B cell (primary cell): ENCODE results near the gene TSC2. TPM values are rescaled to one million over a fixed set of nuclear protein-coding genes. Genes with fewer than 3 reads are reported as not detected.
A peak's percentile ranks its signal among the peaks of the same experiment; 100 is the strongest.

Source experiments
- ATAC-seq: fragments of 200-7000 bp; cut with Tn5 transposase; one replicate; pipeline ENCODE4 v1.10.0; 2021; ENCODE audit warnings: low read depth, mild to moderate bottlenecking, moderate number of reproducible peaks, moderate library complexity
- CTCF ChIA-PET: fragments of 350-600 bp; sonication (Branson Sonifier 250); formaldehyde crosslinking; loops from one replicate; lab custom pipeline; 2021; ENCODE audit warnings: antibody characterized with exemption, inconsistent platforms; lab: Charles Lee
- POLR2A ChIA-PET: fragments of 350-600 bp; sonication (Branson Sonifier 250); formaldehyde crosslinking; loops from one replicate; lab custom pipeline; 2021; ENCODE audit warnings: antibody characterized with exemption; lab: Charles Lee
- DNase-seq: peaks from one replicate; pipeline ENCODE4 v3.0.0; 2013
- H2AFZ ChIP-seq: 2 replicates; pipeline ENCODE4 v1.6.1; 2012; ENCODE audit warnings: mild to moderate bottlenecking, low read depth, low read length; ENCODE audit not compliant: insufficient read depth, poor library complexity, severe bottlenecking
- H3K27ac ChIP-seq, 2 donors: 1 replicate in 1 of 2; 2 replicates in 1 of 2; pipeline ENCODE4 v1.5.1; 2012 to 2013; ENCODE audit warnings: low read length in 2 of 2, mild to moderate bottlenecking in 2 of 2, moderate library complexity in 1 of 2
- H3K27me3 ChIP-seq, 4 experiments: fragments of 200-600 bp in 1 of 4; sonication (generic) in 1 of 4; replicated peaks in 1 of 4; 1 replicate in 2 of 4; 2 replicates in 2 of 4; pipeline versions ENCODE4 v1.6.1 to v1.7.0; 2013 to 2016; ENCODE audit warnings: low read length in 3 of 4, mild to moderate bottlenecking in 2 of 4, mixed read lengths in 1 of 4, moderate library complexity in 1 of 4; ENCODE audit not compliant: insufficient read depth in 4 of 4, control insufficient read depth in 3 of 4; ENCODE audit errors: control extremely low read depth in 1 of 4
- H3K36me3 ChIP-seq, 2 experiments: replicated peaks in 1 of 2; 1 replicate in 1 of 2; 2 replicates in 1 of 2; pipeline versions ENCODE4 v1.6.1 to v1.7.1; 2013; ENCODE audit warnings: low read length in 1 of 2; ENCODE audit not compliant: insufficient read depth in 2 of 2, control insufficient read depth in 1 of 2; ENCODE audit errors: control extremely low read depth in 1 of 2, extremely low read depth in 1 of 2
- H3K4me1 ChIP-seq, 2 donors: fragments of 200-600 bp in 1 of 2; sonication (generic) in 1 of 2; 1 replicate in 1 of 2; 2 replicates in 1 of 2; pipeline versions ENCODE4 v1.5.1 to v1.6.1; 2013 to 2017; ENCODE audit warnings: low read length in 2 of 2; ENCODE audit not compliant: control insufficient read depth in 2 of 2, insufficient read depth in 2 of 2
- H3K4me2 ChIP-seq: replicated peaks from 2 replicates; pipeline ENCODE3; 2012; ENCODE audit warnings: mild to moderate bottlenecking, low read depth, low read length; ENCODE audit not compliant: poor library complexity, severe bottlenecking
- H3K4me3 ChIP-seq, 5 experiments: fragments of 200-600 bp in 1 of 5; sonication (generic) in 1 of 5; 1 replicate in 3 of 5; 2 replicates in 2 of 5; pipeline versions ENCODE4 v1.5.1 to v1.7.0; 2011 to 2016; ENCODE audit warnings: low read length in 4 of 5, mild to moderate bottlenecking in 4 of 5, low read depth in 2 of 5, control low read depth in 1 of 5, moderate library complexity in 1 of 5; ENCODE audit not compliant: insufficient read depth in 1 of 5; ENCODE audit errors: control extremely low read depth in 1 of 5, extremely low read depth in 1 of 5
- H3K79me2 ChIP-seq: fragments of 200-600 bp; sonication (generic); one replicate; pipeline ENCODE4 v1.6.0; 2016; ENCODE audit warnings: low read length; ENCODE audit not compliant: control insufficient read depth, insufficient read depth
- H3K9ac ChIP-seq: fragments of 200-600 bp; sonication (generic); 2 replicates; pipeline ENCODE4 v1.6.1; 2017; ENCODE audit warnings: mild to moderate bottlenecking, low read length, moderate library complexity
- H3K9me3 ChIP-seq, 3 donors: one replicate each; pipeline versions ENCODE4 v1.6.1 to v1.7.1; 2013; ENCODE audit warnings: low read length in 2 of 3; ENCODE audit not compliant: control insufficient read depth in 2 of 3, insufficient read depth in 1 of 3; ENCODE audit errors: control extremely low read depth in 1 of 3
- H4K20me1 ChIP-seq: 2 replicates; pipeline ENCODE4 v1.6.0; 2012; ENCODE audit warnings: mild to moderate bottlenecking, low read length; ENCODE audit not compliant: insufficient read depth, control insufficient read depth, poor library complexity, severe bottlenecking
- H3K27ac Mint-ChIP-seq: one replicate; pipeline ENCODE4 v1.8.0; 2021; ENCODE audit warnings: mixed read lengths
- H3K27me3 Mint-ChIP-seq: one replicate; pipeline ENCODE4 v1.8.0; 2021; ENCODE audit warnings: mixed read lengths
- H3K4me1 Mint-ChIP-seq: one replicate; pipeline ENCODE4 v1.8.0; 2021; ENCODE audit warnings: mixed read lengths
- H3K4me3 Mint-ChIP-seq: one replicate; pipeline ENCODE4 v1.8.0; 2021; ENCODE audit warnings: mixed read lengths
- H3K9me3 Mint-ChIP-seq: one replicate; pipeline ENCODE4 v1.8.0; 2022; ENCODE audit warnings: mixed read lengths; ENCODE audit not compliant: insufficient read depth
- EZH2 ChIP-seq: IDR thresholded peaks from 2 replicates; pipeline ENCODE4 v1.6.1; 2012; ENCODE audit warnings: borderline replicate concordance, low read depth, mild to moderate bottlenecking, moderate library complexity, low read length; ENCODE audit not compliant: insufficient read depth, poor library complexity, severe bottlenecking
- WGBS: methylation state at CpG from one replicate; pipeline ENCODE4 v1.1.5; 2013; ENCODE audit warnings: missing lambda C conversion rate; ENCODE audit not compliant: insufficient coverage; 5-methylcytosine and 5-hydroxymethylcytosine counted together
- intact Hi-C: fragments of 100-400 bp; cut with micrococcal nuclease; formaldehyde crosslinking; loops from one replicate; pipeline ENCODE4 v1.10.0; 2022
- polyA plus RNA-seq: library from polyadenylated mRNA; depleted of rRNA; stranded (reverse); fragments of >200 nt; gene quantifications from 2 replicates; pipeline ENCODE4 v1.2.3, GENCODE V29; 2012
- total RNA-seq, 2 donors: library from RNA; stranded (reverse); fragments of 120-200 nt in 1 of 2; gene quantifications; 1 replicate in 1 of 2; 2 replicates in 1 of 2; pipeline versions ENCODE4 v1.2.3 to v1.2.4, GENCODE V29; 2013 to 2022
- TF ChIP-seq, protein P1 (sequence below): fragments of 200-600 bp; IDR thresholded peaks from one replicate; pipeline ENCODE4 v1.8.0; 2022; ENCODE audit warnings: antibody characterized with exemption, mild to moderate bottlenecking

The TSC2 gene
- total and polyA plus RNA-seq, 2 donors (not counting 1 experiment from before 2014, with no cell fraction given): 128 to 194 TPM

DNA sequence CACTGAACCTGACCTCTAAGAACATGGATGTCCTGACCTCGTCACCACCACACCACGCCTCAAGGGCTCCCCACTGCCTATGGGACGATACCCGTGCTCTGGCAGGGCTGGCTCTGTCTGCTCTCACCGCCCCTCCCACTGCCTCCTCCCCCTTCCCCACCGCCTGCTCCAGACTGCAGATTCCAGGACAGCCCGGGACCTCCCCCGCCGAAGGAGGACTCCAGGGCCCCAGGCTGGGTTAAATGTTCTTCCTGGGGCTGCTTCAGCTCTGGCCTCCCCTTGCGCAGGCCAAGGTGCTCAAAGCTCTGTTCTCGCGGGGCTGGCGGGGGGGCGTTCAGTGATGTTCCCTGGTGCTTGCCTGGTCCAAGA, 25.1 kb upstream of the TSC2 start:
- Histone ChIP-seq H3K9me3 (no peaks in the 10 kb centered on the region), H3K79me2 (no peaks in the 10 kb centered on the region), H2AFZ (peak overlapping the region; percentile 93), H3K4me1 (peaks cover 34 to 41% of the 10 kb centered on the region in 2 donors), H3K27ac (no peak overlapping the region), H4K20me1 (no peaks in the 10 kb centered on the region), H3K27me3 (peaks cover 0 to 62% (median 24%) of the 10 kb centered on the region in 4 experiments), H3K4me3 (peak overlapping the region in 4 of 5 experiments; percentile 34 to 57 (median 40)), H3K36me3 (no peaks in the 10 kb centered on the region), H3K9ac (peak overlapping the region; percentile 61), H3K4me2 (peak overlapping the region; percentile 81)
- H3K4me1 Mint-ChIP-seq: peaks cover 19% of the 10 kb centered on the region
- H3K27ac Mint-ChIP-seq: peak overlapping the region; percentile 82
- DNase-seq: no peak
- no peaks in the 10 kb centered on the region for H3K9me3 Mint-ChIP-seq
- intact Hi-C loops: loop anchor here (1.0 to 10.0 kb wide), 8 partner anchors 13 to 482 kb away; partner anchors contain the start of genes E4F1, ECI1, NTHL1 and RPS2
- peak; percentile 11 for ATAC-seq
- CTCF ChIA-PET: interaction anchor here (0.6 to 4.7 kb wide), 19 partner anchors 9 to 479 kb away, joined by 3 to 35 read pairs (median 4); partner anchors contain the start of genes MSRB1, NTHL1, PKD1 and RAB26
- 9% methylated on average over 14 of the region's 14 CpGs for WGBS
- peaks cover 28% of the 10 kb centered on the region for H3K27me3 Mint-ChIP-seq
- POLR2A ChIA-PET: interaction anchor here (0.6 to 1.5 kb wide), 5 partner anchors 9 to 859 kb away, joined by 3 to 9 read pairs (median 4); partner anchors contain the start of gene TRAF7
- peak overlapping the region; percentile 88 for H3K4me3 Mint-ChIP-seq
- TF ChIP-seq, protein P1, sequence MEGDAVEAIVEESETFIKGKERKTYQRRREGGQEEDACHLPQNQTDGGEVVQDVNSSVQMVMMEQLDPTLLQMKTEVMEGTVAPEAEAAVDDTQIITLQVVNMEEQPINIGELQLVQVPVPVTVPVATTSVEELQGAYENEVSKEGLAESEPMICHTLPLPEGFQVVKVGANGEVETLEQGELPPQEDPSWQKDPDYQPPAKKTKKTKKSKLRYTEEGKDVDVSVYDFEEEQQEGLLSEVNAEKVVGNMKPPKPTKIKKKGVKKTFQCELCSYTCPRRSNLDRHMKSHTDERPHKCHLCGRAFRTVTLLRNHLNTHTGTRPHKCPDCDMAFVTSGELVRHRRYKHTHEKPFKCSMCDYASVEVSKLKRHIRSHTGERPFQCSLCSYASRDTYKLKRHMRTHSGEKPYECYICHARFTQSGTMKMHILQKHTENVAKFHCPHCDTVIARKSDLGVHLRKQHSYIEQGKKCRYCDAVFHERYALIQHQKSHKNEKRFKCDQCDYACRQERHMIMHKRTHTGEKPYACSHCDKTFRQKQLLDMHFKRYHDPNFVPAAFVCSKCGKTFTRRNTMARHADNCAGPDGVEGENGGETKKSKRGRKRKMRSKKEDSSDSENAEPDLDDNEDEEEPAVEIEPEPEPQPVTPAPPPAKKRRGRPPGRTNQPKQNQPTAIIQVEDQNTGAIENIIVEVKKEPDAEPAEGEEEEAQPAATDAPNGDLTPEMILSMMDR: no peak
- TF ChIP-seq EZH2: no peak
